ENCODE results near the gene OPRM1.

DNA sequence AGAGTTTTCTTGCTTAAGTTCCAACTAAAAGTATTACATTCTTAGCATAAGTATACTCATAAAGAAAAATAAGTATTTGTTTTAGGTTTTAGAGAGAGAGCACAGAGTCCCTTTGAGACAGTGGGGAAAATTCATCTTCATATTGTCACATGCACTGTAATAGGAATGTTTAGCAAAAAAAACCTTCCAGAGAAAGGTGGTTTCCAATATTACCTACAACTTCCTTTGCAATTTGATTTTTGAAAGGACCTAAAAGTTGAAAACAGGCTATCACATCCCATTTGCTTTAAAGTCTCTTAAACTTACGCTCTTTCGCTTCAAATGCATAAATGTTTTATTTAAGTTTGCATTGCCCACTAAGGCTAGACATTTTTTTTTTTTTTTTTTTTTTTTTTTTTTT lies 86.4 kb downstream of the OPRM1 start:
- TF ChIP-seq, protein P1, sequence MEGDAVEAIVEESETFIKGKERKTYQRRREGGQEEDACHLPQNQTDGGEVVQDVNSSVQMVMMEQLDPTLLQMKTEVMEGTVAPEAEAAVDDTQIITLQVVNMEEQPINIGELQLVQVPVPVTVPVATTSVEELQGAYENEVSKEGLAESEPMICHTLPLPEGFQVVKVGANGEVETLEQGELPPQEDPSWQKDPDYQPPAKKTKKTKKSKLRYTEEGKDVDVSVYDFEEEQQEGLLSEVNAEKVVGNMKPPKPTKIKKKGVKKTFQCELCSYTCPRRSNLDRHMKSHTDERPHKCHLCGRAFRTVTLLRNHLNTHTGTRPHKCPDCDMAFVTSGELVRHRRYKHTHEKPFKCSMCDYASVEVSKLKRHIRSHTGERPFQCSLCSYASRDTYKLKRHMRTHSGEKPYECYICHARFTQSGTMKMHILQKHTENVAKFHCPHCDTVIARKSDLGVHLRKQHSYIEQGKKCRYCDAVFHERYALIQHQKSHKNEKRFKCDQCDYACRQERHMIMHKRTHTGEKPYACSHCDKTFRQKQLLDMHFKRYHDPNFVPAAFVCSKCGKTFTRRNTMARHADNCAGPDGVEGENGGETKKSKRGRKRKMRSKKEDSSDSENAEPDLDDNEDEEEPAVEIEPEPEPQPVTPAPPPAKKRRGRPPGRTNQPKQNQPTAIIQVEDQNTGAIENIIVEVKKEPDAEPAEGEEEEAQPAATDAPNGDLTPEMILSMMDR (IDR thresholded peaks at IDR 0.05; ENCODE audit: low read depth, low read length): no peak
- no peak for TF ChIP-seq EZH2phosphoT487 (IDR thresholded peaks at IDR 0.05; ENCODE audit: low read depth)

Data from OCI-LY3 (cell line).